Keratinocyte (primary cell): ENCODE data around the gene ATIC. TPM values are rescaled to one million over a fixed set of nuclear protein-coding genes. Genes with fewer than 3 reads are reported as not detected.

ENCODE experiments used
- DNase-seq: peaks from one replicate; pipeline ENCODE4 v3.0.0-alpha.2; 2011; ENCODE audit warnings: low read depth, missing footprints, low spot score
- FAIRE-seq: peaks from 2 replicates; lab custom pipeline; 2011; peaks lifted over from hg19 to GRCh38; lab: Jason Lieb, UNC
- H2AFZ ChIP-seq: 2 replicates; pipeline ENCODE4 v1.6.0; 2012; ENCODE audit warnings: low read length, control low read depth, inconsistent platforms; ENCODE audit not compliant: control insufficient read depth
- H3K27ac ChIP-seq: 2 replicates; pipeline ENCODE4 v1.5.1; 2011; ENCODE audit warnings: low read length; ENCODE audit not compliant: control insufficient read depth, insufficient read depth
- H3K27me3 ChIP-seq: 3 replicates; pipeline ENCODE4 v1.6.0; 2011; ENCODE audit warnings: low read length; ENCODE audit not compliant: control insufficient read depth, insufficient read depth; ENCODE audit errors: extremely low read depth
- H3K36me3 ChIP-seq, 2 experiments: 2 replicates in 1 of 2; 3 replicates in 1 of 2; pipeline ENCODE4 v1.5.1; 2011; ENCODE audit warnings: low read length in 2 of 2, mild to moderate bottlenecking in 1 of 2; ENCODE audit not compliant: control insufficient read depth in 2 of 2, insufficient read depth in 2 of 2; ENCODE audit errors: extremely low read depth in 1 of 2
- H3K4me1 ChIP-seq: 3 replicates; pipeline ENCODE4 v1.5.1; 2011; ENCODE audit warnings: low read length; ENCODE audit not compliant: control insufficient read depth, insufficient read depth; ENCODE audit errors: extremely low read depth
- H3K4me2 ChIP-seq: 3 replicates; pipeline ENCODE4 v1.6.0; 2011; ENCODE audit warnings: low read depth, low read length; ENCODE audit not compliant: control insufficient read depth, insufficient read depth; ENCODE audit errors: extremely low read depth
- H3K4me3 ChIP-seq, 3 experiments: fragments of 200-600 bp in 1 of 3; sonication (generic) in 1 of 3; 2 replicates in 2 of 3; 3 replicates in 1 of 3; pipeline ENCODE4 v1.5.1; 2011 to 2016; ENCODE audit warnings: low read length in 3 of 3, mild to moderate bottlenecking in 3 of 3, control low read depth in 2 of 3, inconsistent platforms in 1 of 3, low read depth in 1 of 3, mixed read lengths in 1 of 3, mixed run types in 1 of 3, moderate library complexity in 1 of 3; ENCODE audit not compliant: control insufficient read depth in 2 of 3, insufficient read depth in 2 of 3; ENCODE audit errors: extremely low read depth in 1 of 3
- H3K79me2 ChIP-seq: 2 replicates; pipeline ENCODE4 v1.6.0; 2012; ENCODE audit warnings: low read length; ENCODE audit not compliant: control insufficient read depth, insufficient read depth
- H3K9ac ChIP-seq: 3 replicates; pipeline ENCODE4 v1.6.0; 2011; ENCODE audit warnings: low read length; ENCODE audit not compliant: control insufficient read depth, insufficient read depth; ENCODE audit errors: extremely low read depth
- H3K9me1 ChIP-seq: 3 replicates; pipeline ENCODE4 v1.6.0; 2011; ENCODE audit warnings: low read length; ENCODE audit not compliant: control insufficient read depth, insufficient read depth; ENCODE audit errors: extremely low read depth
- H3K9me3 ChIP-seq: 2 replicates; pipeline ENCODE4 v1.5.1; 2012; ENCODE audit warnings: low read depth, low read length; ENCODE audit not compliant: control insufficient read depth
- H4K20me1 ChIP-seq: 3 replicates; pipeline ENCODE4 v1.6.0; 2011; ENCODE audit warnings: low read length; ENCODE audit not compliant: control insufficient read depth, insufficient read depth; ENCODE audit errors: extremely low read depth
- EZH2 ChIP-seq: IDR thresholded peaks from one replicate; pipeline ENCODE4 v1.6.1; 2012; ENCODE audit warnings: inconsistent platforms, mild to moderate bottlenecking, low read length, moderate library complexity
- dilution Hi-C: fragments of 300-500 bp; cut with MboI; formaldehyde crosslinking; loops from one replicate; pipeline ENCODE4 v1.7.0; 2020; ENCODE audit warnings: low sequenced_read_pairs; ENCODE audit not compliant: extremely low pct_ligation_motif_present
- polyA plus RNA-seq, 5 experiments: library from polyadenylated mRNA; depleted of rRNA in 3 of 5; stranded (reverse) in 3 of 5; stranded (forward) in 1 of 5; unstranded in 1 of 5; fragments of >200 nt; gene quantifications; 1 replicate in 1 of 5; 2 replicates in 3 of 5; 3 replicates in 1 of 5; pipeline versions ENCODE4 v1.2.1 to v1.2.3, GENCODE V29; 2011 to 2012; ENCODE audit warnings: missing spikeins in 2 of 5, low read depth in 1 of 5, low replicate concordance in 1 of 5
- TF ChIP-seq, protein P1 (sequence below), 3 experiments: IDR thresholded peaks in 1 of 3; conservative IDR thresholded peaks in 1 of 3; optimal IDR thresholded peaks in 1 of 3; 2 replicates in 2 of 3; 3 replicates in 1 of 3; pipeline versions ENCODE3 to v1.5.1; 2011; ENCODE audit warnings: low read length in 3 of 3, mild to moderate bottlenecking in 3 of 3, moderate library complexity in 2 of 3, control low read depth in 1 of 3, inconsistent platforms in 1 of 3; ENCODE audit not compliant: insufficient read depth in 2 of 3; ENCODE audit errors: extremely low read depth in 1 of 3

The ATIC gene
- polyA plus RNA-seq, 1 donor (not counting 4 experiments of a cell fraction or from before 2014, with no cell fraction given) = 110 TPM

DNA sequence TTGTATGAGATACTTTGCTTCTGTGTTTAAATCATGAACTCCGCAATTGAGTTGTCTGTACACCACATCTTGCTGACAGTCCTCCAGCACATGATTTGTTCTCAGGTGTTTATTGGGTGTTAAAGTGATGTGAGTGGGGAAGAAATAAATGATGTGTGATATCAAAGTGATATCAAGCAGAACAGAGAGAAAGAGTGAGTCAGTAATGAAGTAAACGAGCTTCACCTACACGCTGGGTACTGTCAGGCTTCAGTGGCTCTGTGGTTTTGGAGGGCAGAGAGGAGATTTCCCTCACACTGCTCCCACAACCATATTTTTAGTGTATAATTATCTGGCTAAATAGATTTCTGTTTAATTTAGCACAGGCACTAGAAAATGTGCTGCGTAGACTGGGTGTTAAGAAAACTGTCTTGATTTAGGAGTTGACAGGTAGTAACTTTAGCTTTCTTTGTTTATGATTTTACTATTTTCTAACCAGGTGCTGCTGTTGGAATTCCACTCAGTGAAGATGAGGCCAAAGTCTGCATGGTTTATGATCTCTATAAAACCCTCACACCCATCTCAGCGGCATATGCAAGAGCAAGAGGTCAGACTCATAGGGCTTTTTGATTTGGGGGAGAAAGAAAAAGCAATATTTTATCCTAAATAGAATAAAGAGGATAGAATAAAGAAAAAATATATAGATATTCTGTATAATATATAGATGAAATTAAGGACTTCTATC is 21.2 kb downstream of the ATIC start:
- DNase-seq (no peak), FAIRE-seq (no peak)
- Histone ChIP-seq H3K9me3 (no peaks in the 10 kb centered on the region), H3K9ac (no peak overlapping the region), H3K79me2 (peaks cover 16% of the 10 kb centered on the region), H2AFZ (no peak overlapping the region), H3K36me3 (peaks cover 17 to 28% of the 10 kb centered on the region in 2 experiments), H4K20me1 (no peaks in the 10 kb centered on the region), H3K4me2 (no peak overlapping the region), H3K4me1 (no peaks in the 10 kb centered on the region), H3K9me1 (no peaks in the 10 kb centered on the region), H3K4me3 (no peak overlapping the region), H3K27ac (no peak overlapping the region), H3K27me3 (no peaks in the 10 kb centered on the region)
- dilution Hi-C loops = no loop called here
- TF ChIP-seq, protein P1, sequence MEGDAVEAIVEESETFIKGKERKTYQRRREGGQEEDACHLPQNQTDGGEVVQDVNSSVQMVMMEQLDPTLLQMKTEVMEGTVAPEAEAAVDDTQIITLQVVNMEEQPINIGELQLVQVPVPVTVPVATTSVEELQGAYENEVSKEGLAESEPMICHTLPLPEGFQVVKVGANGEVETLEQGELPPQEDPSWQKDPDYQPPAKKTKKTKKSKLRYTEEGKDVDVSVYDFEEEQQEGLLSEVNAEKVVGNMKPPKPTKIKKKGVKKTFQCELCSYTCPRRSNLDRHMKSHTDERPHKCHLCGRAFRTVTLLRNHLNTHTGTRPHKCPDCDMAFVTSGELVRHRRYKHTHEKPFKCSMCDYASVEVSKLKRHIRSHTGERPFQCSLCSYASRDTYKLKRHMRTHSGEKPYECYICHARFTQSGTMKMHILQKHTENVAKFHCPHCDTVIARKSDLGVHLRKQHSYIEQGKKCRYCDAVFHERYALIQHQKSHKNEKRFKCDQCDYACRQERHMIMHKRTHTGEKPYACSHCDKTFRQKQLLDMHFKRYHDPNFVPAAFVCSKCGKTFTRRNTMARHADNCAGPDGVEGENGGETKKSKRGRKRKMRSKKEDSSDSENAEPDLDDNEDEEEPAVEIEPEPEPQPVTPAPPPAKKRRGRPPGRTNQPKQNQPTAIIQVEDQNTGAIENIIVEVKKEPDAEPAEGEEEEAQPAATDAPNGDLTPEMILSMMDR (optimal IDR thresholded peaks at IDR 0.05 in 1 of 3, IDR thresholded peaks at IDR 0.05 in 1 of 3, conservative IDR thresholded peaks at IDR 0.05 in 1 of 3; ENCODE audit: extremely low read depth in 1 of 3, insufficient read depth in 2 of 3, low read length in 3 of 3) = no peak

DNA sequence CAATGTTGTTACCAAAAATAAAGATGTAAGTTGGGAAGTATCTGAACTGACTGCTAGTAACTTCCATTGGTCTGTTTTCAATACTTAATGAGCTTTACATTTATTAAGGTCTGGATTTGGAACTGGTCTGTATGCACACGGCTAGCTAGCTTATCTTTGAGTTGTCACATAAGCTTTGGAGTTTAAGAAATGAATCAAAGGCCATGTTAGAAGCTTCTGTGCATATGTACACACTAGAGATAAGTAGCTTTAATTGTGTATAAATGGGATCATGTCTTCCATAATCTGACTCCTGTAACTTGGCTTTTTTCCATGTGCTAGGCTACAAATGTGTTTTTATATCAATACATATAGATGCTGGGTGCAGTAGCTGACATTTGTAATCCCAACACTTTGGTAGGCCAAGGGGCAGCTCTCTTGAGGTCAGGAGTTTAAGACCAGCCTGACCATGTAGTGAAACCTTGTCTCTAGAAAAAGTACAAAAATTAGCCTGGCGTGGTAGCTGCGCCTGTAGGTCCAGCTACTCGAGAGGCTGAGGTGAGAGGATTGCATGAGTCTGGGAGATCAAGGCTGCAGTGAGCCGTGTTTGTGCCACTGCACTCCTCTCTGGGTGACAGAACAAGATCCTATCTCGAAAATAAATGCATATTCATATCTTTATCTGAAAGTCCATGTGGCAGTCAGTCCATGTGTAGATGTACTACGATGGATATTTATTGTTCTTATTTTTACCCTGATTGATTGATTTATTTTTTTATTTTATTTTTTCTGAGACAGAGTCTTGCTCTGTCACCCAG is 27.2 kb downstream of the ATIC start:
- DNase-seq (no peak), FAIRE-seq (no peak)
- dilution Hi-C loops = no loop called here
- no peak overlapping the region for H3K9ac ChIP-seq
- H3K36me3 ChIP-seq = peaks cover 17 to 34% of the 10 kb centered on the region in 2 experiments
- H3K9me3 ChIP-seq = no peaks in the 10 kb centered on the region
- H2AFZ ChIP-seq = no peak overlapping the region
- H3K4me1 ChIP-seq = no peaks in the 10 kb centered on the region
- H4K20me1 ChIP-seq = no peaks in the 10 kb centered on the region
- no peaks in the 10 kb centered on the region for H3K9me1 ChIP-seq
- H3K79me2 ChIP-seq = peaks cover 2% of the 10 kb centered on the region
- H3K27ac ChIP-seq = no peak overlapping the region
- no peak overlapping the region for H3K4me2 ChIP-seq
- no peak for TF ChIP-seq EZH2
- TF ChIP-seq, protein P1 (optimal IDR thresholded peaks at IDR 0.05 in 1 of 3, IDR thresholded peaks at IDR 0.05 in 1 of 3, conservative IDR thresholded peaks at IDR 0.05 in 1 of 3; ENCODE audit: extremely low read depth in 1 of 3, insufficient read depth in 2 of 3, low read length in 3 of 3) = no peak
- no peak overlapping the region for H3K4me3 ChIP-seq
- H3K27me3 ChIP-seq = no peaks in the 10 kb centered on the region
